WTC11 (cell line): Measurements from ENCODE around the gene ACOX3. TPM values are rescaled to one million over a fixed set of nuclear protein-coding genes. Genes with fewer than 3 reads are reported as not detected.
"Not testable (repeated sequence)": the region's sequence is repeated elsewhere in the genome, so short reads cannot be mapped to it uniquely, and the experiment has no call there.

Experiments
- ATAC-seq: fragments of 200-7000 bp; cut with Tn5 transposase; 2 replicates; pipeline ENCODE4 v1.10.0; 2021; ENCODE audit warnings: mild to moderate bottlenecking, moderate library complexity
- CTCF ChIA-PET: fragments of 300-600 bp; sonication (Branson Sonifier 250); formaldehyde crosslinking; loops from one replicate; lab custom pipeline; 2021; ENCODE audit warnings: antibody characterized with exemption; lab: Charles Lee
- POLR2A ChIA-PET: fragments of 350-600 bp; sonication (Branson Sonifier 250); formaldehyde crosslinking; loops from one replicate; lab custom pipeline; 2021; ENCODE audit warnings: antibody characterized with exemption; lab: Charles Lee
- DNase-seq: peaks from one replicate; pipeline ENCODE4 v3.0.0; 2021; ENCODE audit warnings: low spot score
- H3K27ac Mint-ChIP-seq: 2 replicates; pipeline ENCODE4 v1.8.0; 2021; ENCODE audit warnings: mixed read lengths
- H3K27me3 Mint-ChIP-seq: 2 replicates; pipeline ENCODE4 v1.8.0; 2021; ENCODE audit warnings: low read depth, mild to moderate bottlenecking, moderate library complexity, mixed read lengths
- H3K36me3 Mint-ChIP-seq: 2 replicates; pipeline ENCODE4 v1.8.0; 2021; ENCODE audit warnings: mixed read lengths
- H3K4me1 Mint-ChIP-seq: 2 replicates; pipeline ENCODE4 v1.8.0; 2022; ENCODE audit warnings: mixed read lengths
- H3K4me3 Mint-ChIP-seq: 2 replicates; pipeline ENCODE4 v1.8.0; 2021; ENCODE audit warnings: mild to moderate bottlenecking, moderate library complexity, mixed read lengths
- H3K9me3 Mint-ChIP-seq: 2 replicates; pipeline ENCODE4 v1.8.0; 2021; ENCODE audit warnings: mixed read lengths
- ATF3 ChIP-seq: sonication (generic); formaldehyde crosslinking; conservative IDR thresholded peaks from 2 replicates; pipeline ENCODE4 v1.8.1; 2022; ENCODE audit warnings: mild to moderate bottlenecking, missing genetic modification reagents
- ATF6 ChIP-seq: sonication (generic); formaldehyde crosslinking; IDR thresholded peaks from 2 replicates; pipeline ENCODE4 v1.8.1; 2023; ENCODE audit warnings: mild to moderate bottlenecking, missing genetic modification reagents
- FOXJ3 ChIP-seq: sonication (generic); formaldehyde crosslinking; IDR thresholded peaks from 2 replicates; pipeline ENCODE4 v1.9.0; 2021; ENCODE audit warnings: missing genetic modification reagents, mild to moderate bottlenecking, borderline replicate concordance
- GABPB1 ChIP-seq: sonication (generic); formaldehyde crosslinking; IDR thresholded peaks from 2 replicates; pipeline ENCODE4 v1.8.1; 2023; ENCODE audit warnings: mild to moderate bottlenecking, missing genetic modification reagents
- HMGXB4 ChIP-seq: sonication (generic); formaldehyde crosslinking; IDR thresholded peaks from 2 replicates; pipeline ENCODE4 v1.8.1; 2023; ENCODE audit warnings: mild to moderate bottlenecking, moderate library complexity, missing genetic modification reagents
- JAZF1 ChIP-seq: fragments of 250-450 bp; sonication (Bioruptor Pico); IDR thresholded peaks from 2 replicates; pipeline ENCODE4 v1.9.0; 2021; ENCODE audit warnings: moderate library complexity, mild to moderate bottlenecking, inconsistent platforms
- KAT7 ChIP-seq: sonication (generic); formaldehyde crosslinking; IDR thresholded peaks from 2 replicates; pipeline ENCODE4 v1.8.1; 2023; ENCODE audit warnings: missing genetic modification reagents, mild to moderate bottlenecking, borderline replicate concordance
- NFE2L1 ChIP-seq: sonication (generic); formaldehyde crosslinking; IDR thresholded peaks from 2 replicates; pipeline ENCODE4 v1.8.1; 2023; ENCODE audit warnings: missing genetic modification reagents
- PREB ChIP-seq: sonication (generic); formaldehyde crosslinking; IDR thresholded peaks from 2 replicates; pipeline ENCODE4 v1.8.1; 2022; ENCODE audit warnings: mild to moderate bottlenecking, missing genetic modification reagents, moderate library complexity, borderline replicate concordance
- TCF7 ChIP-seq: sonication (generic); formaldehyde crosslinking; IDR thresholded peaks from 2 replicates; pipeline ENCODE4 v1.8.0; 2022; ENCODE audit warnings: mild to moderate bottlenecking, low read depth, missing genetic modification reagents, moderate library complexity
- ZBTB21 ChIP-seq: sonication (generic); formaldehyde crosslinking; IDR thresholded peaks from 2 replicates; pipeline ENCODE4 v1.8.1; 2023; ENCODE audit warnings: mild to moderate bottlenecking, missing genetic modification reagents, borderline replicate concordance
- ZNF121 ChIP-seq: sonication (generic); formaldehyde crosslinking; IDR thresholded peaks from 2 replicates; pipeline ENCODE4 v1.8.0; 2023; ENCODE audit warnings: missing genetic modification reagents
- ZNF281 ChIP-seq: sonication (generic); formaldehyde crosslinking; IDR thresholded peaks from 2 replicates; pipeline ENCODE4 v1.8.0; 2023; ENCODE audit warnings: mild to moderate bottlenecking, missing genetic modification reagents
- ZNF671 ChIP-seq: fragments of 250-450 bp; sonication (Bioruptor Pico); IDR thresholded peaks from 2 replicates; pipeline ENCODE4 v1.8.0; 2021; ENCODE audit warnings: mild to moderate bottlenecking
- total RNA-seq: library from RNA; stranded (reverse); gene quantifications from 3 replicates; pipeline ENCODE4 v1.2.3, GENCODE V29; 2021
- TF ChIP-seq, protein P1 (sequence below): sonication (generic); formaldehyde crosslinking; IDR thresholded peaks from 2 replicates; pipeline ENCODE4 v1.8.0; 2022; ENCODE audit warnings: mild to moderate bottlenecking, missing genetic modification reagents
- TF ChIP-seq, protein P2 (sequence below): sonication (generic); formaldehyde crosslinking; IDR thresholded peaks from 2 replicates; pipeline ENCODE4 v1.8.1; 2023; ENCODE audit warnings: mild to moderate bottlenecking, missing genetic modification reagents, moderate library complexity
- TF ChIP-seq, protein P3 (sequence below): sonication (generic); formaldehyde crosslinking; IDR thresholded peaks from 2 replicates; pipeline ENCODE4 v1.8.0; 2022; ENCODE audit warnings: mild to moderate bottlenecking, missing genetic modification reagents

The ACOX3 gene
- total RNA-seq, 1 experiment from 2014 or later, result 10.7 TPM

GRCh38 chr4:8341691-8342090 is 98.8 kb downstream of the ACOX3 start:
- no peak overlapping the region for H3K27ac Mint-ChIP-seq
- H3K9me3 Mint-ChIP-seq, result peaks cover 8% of the 10 kb centered on the region
- ChIA-PET POLR2A (no interaction called here), CTCF (interaction anchor here (1.0 to 5.4 kb wide), 4 partner anchors 19 to 69 kb away, joined by 5 to 39 read pairs (median 7); no protein-coding TSS in a partner anchor)
- H3K27me3 Mint-ChIP-seq, result peaks cover 5% of the 10 kb centered on the region; the same call in 1 of the 2 replicates
- no peak overlapping the region for H3K4me3 Mint-ChIP-seq
- peaks cover 7% of the 10 kb centered on the region for H3K4me1 Mint-ChIP-seq
- no peaks in the 10 kb centered on the region; the same call in 1 of the 2 replicates for H3K36me3 Mint-ChIP-seq
- DNase-seq, result no peak
- TF ChIP-seq NFE2L1, result no peak
- TF ChIP-seq ATF3 (CRISPR knock-in tag), result no peak
- no peak for TF ChIP-seq ZNF121 (CRISPR knock-in tag)
- no peak for TF ChIP-seq HMGXB4 (CRISPR knock-in tag)
- TF ChIP-seq JAZF1 (CRISPR knock-in tag), result no peak
- ATAC-seq, result no peak

DNA sequence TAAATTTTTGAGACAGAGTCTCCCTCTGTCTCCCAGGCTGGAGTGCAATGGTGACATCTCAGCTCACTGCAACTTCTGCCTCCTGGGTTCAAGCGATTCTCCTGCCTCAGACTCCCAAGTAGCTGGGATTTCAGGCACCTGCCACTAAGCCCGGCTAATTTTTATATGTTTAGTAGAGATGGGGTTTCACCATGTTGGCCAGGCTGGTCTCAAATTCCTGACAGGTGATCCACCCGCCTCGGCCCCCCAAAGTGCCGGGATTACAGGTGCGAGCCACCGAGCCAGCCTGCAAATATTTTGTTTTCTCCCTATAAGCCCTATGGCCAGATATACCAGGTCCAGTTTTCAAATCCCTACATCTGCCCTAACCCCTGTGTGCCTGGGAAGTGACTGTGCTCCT is 99.2 kb downstream of the ACOX3 start:
- peaks cover 12% of the 10 kb centered on the region for H3K9me3 Mint-ChIP-seq
- CTCF ChIA-PET, result interaction anchor here (5.4 kb wide), 1 partner anchor 21 kb away, joined by 39 read pairs; no protein-coding TSS in a partner anchor
- ATAC-seq, POLR2A ChIA-PET, H3K27me3 Mint-ChIP-seq, DNase-seq, H3K27ac Mint-ChIP-seq, H3K4me3 Mint-ChIP-seq, H3K4me1 Mint-ChIP-seq, H3K36me3 Mint-ChIP-seq: not testable (repeated sequence)

GRCh38 chr4:8340781-8341241 is 99.7 kb downstream of the ACOX3 start:
- DNase-seq (no peak), ATAC-seq (no peak)
- peaks cover 17% of the 10 kb centered on the region for H3K9me3 Mint-ChIP-seq
- CTCF ChIA-PET, result interaction anchor here (5.4 kb wide), 1 partner anchor 21 kb away, joined by 39 read pairs; no protein-coding TSS in a partner anchor
- peaks cover 2% of the 10 kb centered on the region for H3K36me3 Mint-ChIP-seq
- peaks cover 5% of the 10 kb centered on the region; the same call in 1 of the 2 replicates for H3K27me3 Mint-ChIP-seq
- no peak overlapping the region for H3K27ac Mint-ChIP-seq
- no peak overlapping the region for H3K4me3 Mint-ChIP-seq
- peaks cover 7% of the 10 kb centered on the region for H3K4me1 Mint-ChIP-seq
- POLR2A ChIA-PET, result no interaction called here
- TF ChIP-seq, protein P1, sequence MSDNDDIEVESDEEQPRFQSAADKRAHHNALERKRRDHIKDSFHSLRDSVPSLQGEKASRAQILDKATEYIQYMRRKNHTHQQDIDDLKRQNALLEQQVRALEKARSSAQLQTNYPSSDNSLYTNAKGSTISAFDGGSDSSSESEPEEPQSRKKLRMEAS, result no peak
- TF ChIP-seq KAT7 (CRISPR knock-in tag) (no peak), ZNF671 (no peak), PREB (CRISPR knock-in tag) (no peak)

GRCh38 chr4:8338351-8338961 is 102.1 kb downstream of the ACOX3 start:
- Mint-ChIP-seq H3K4me3 (no peak overlapping the region), H3K36me3 (peaks cover 5% of the 10 kb centered on the region), H3K27ac (no peak overlapping the region), H3K27me3 (peaks cover 5% of the 10 kb centered on the region; the same call in 1 of the 2 replicates), H3K4me1 (peaks cover 7% of the 10 kb centered on the region), H3K9me3 (peaks cover 26% of the 10 kb centered on the region)
- CTCF ChIA-PET, result no interaction called here
- POLR2A ChIA-PET, result no interaction called here
- no peak for ATAC-seq
- no peak for DNase-seq
- TF ChIP-seq, protein P2, sequence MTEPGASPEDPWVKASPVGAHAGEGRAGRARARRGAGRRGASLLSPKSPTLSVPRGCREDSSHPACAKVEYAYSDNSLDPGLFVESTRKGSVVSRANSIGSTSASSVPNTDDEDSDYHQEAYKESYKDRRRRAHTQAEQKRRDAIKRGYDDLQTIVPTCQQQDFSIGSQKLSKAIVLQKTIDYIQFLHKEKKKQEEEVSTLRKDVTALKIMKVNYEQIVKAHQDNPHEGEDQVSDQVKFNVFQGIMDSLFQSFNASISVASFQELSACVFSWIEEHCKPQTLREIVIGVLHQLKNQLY, result no peak
- TF ChIP-seq GABPB1 (CRISPR knock-in tag) (no peak), ATF6 (CRISPR knock-in tag) (no peak), ZBTB21 (CRISPR knock-in tag) (no peak), ZNF281 (CRISPR knock-in tag) (no peak), JAZF1 (CRISPR knock-in tag) (no peak), TCF7 (CRISPR knock-in tag) (no peak), FOXJ3 (no peak)
- TF ChIP-seq, protein P3, sequence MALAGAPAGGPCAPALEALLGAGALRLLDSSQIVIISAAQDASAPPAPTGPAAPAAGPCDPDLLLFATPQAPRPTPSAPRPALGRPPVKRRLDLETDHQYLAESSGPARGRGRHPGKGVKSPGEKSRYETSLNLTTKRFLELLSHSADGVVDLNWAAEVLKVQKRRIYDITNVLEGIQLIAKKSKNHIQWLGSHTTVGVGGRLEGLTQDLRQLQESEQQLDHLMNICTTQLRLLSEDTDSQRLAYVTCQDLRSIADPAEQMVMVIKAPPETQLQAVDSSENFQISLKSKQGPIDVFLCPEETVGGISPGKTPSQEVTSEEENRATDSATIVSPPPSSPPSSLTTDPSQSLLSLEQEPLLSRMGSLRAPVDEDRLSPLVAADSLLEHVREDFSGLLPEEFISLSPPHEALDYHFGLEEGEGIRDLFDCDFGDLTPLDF (CRISPR knock-in tag), result no peak
- TF ChIP-seq, protein P1, result no peak
